HG03442 (cell line): ENCODE data around the gene CNR1.
A peak's percentile ranks its signal among the peaks of the same experiment; 100 is the strongest.

ENCODE experiments used
- ATAC-seq: cut with Tn5 transposase; IDR thresholded peaks from one replicate; pipeline ENCODE4 v1.9.1; 2021; ENCODE audit warnings: mild to moderate bottlenecking, moderate library complexity; ENCODE audit not compliant: unreplicated experiment

The CNR1 gene

DNA sequence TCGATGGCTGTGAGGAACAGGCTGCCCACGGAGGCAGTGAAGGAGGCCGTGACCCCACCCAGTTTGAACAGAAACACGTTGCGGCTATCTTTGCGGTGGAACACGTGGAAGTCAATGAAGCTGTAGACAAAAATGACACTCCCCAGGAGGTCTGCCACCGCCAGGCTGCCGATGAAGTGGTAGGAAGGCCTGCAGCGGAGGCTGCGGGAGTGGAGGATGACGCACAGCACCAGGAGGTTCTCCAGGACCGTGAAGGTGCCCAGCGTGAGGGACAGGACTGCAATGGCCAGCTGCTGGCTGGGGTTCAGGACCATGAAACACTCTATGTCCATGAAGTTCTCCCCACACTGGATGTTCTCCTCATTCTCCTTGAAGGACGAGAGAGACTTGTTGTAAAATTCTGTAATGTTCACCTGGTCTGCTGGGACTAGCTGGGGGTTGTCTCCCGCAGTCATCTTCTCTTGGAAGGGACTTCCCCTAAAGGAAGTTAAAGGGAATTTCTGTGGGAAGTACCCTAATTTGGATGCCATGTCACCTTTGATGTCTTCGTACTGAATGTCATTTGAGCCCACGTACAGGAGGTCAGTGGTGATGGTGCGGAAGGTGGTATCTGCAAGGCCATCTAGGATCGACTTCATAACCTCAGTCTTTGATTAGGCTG, 21.4 kb downstream of the CNR1 start:
- no peak for ATAC-seq

- no peak for ATAC-seq
Measured at GRCh38 chr6:88143421-88144157, 22.6 kb downstream of the CNR1 start.

GRCh38 chr6:88142297-88142668, 23.9 kb downstream of the CNR1 start:
- ATAC-seq: no peak

DNA sequence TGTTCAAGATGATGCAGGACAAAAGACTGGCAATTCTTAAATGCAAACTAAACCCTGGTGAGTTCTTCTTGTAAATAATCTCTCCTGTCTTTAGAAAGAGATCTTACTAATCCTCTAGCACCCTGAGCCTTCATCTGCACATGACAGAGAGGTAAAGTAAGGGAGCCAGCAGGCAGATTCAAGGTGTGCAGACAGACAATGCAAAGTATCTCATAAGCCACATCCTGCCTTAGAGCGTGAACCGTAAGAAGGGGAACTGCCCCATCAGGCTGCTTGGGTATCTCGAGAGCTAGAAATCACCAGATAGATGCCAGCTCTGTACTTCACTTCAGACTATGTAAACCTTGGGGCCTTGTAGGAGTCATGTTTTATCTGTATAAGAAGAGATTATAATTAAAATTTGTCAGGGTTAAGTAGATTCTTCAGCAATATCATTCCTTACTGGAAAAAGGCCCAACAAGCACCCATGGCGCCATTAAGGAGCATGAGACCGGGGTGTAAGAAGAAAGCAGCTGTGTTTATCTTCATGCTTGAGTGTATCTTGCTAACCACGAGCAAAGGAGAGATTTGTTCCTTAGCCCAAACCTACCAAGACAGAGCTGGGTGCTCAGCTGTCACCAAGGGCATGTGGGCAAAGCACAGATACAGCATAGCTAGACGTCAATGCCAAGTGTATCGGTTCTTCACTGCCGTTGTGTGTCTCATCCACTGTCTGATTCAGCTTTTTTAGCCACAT, 24.4 kb downstream of the CNR1 start:
- ATAC-seq: peak; percentile 90

DNA sequence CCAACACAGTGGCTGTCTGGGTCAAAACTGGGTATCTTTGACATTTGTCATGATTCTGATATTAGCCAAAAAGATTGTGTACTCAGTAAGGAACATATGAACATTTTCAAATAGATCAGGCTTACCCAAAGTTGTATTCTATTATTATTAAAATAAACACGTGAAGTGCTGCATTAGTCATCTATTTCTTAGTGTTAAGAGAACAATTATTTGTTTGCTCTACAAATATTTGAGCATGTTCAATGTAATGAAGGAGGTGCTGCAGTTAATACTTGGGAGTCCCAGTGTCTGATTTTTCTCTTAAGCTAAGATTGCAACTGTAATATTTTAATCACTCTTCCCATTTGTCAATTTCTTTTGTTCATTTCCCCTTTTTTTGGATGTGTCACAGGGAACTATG, 28.2 kb downstream of the CNR1 start:
- no peak for ATAC-seq

DNA sequence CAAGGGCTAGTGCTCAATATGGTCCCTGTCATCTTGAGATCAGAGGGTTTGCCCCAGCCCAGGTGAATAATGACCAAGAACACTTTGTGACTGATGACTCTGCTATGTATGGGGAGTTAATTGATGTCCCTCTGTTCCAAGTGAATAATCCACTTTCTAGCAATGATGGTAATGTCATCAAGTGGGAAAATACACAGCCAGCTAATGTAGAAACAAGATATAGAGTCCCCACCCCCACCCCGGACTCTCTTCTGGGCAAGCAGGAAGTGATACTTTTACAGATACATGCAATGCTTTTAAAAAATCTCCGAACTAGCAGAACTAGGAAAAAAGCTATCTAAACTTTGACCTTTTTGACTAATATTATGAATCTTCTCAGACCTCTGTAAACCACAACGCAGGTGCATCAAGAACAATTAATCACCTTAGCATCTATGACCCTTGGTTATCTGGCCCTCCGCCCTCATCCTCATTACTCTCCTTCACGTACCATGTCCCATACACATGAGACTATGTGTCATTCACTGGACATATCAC, 30.5 kb downstream of the CNR1 start:
- peak; percentile 78 for ATAC-seq

- no peak for ATAC-seq
Measured at GRCh38 chr6:88134575-88134974, 31.6 kb downstream of the CNR1 start.

GRCh38 chr6:88133718-88134117, 32.4 kb downstream of the CNR1 start:
- ATAC-seq: no peak

DNA sequence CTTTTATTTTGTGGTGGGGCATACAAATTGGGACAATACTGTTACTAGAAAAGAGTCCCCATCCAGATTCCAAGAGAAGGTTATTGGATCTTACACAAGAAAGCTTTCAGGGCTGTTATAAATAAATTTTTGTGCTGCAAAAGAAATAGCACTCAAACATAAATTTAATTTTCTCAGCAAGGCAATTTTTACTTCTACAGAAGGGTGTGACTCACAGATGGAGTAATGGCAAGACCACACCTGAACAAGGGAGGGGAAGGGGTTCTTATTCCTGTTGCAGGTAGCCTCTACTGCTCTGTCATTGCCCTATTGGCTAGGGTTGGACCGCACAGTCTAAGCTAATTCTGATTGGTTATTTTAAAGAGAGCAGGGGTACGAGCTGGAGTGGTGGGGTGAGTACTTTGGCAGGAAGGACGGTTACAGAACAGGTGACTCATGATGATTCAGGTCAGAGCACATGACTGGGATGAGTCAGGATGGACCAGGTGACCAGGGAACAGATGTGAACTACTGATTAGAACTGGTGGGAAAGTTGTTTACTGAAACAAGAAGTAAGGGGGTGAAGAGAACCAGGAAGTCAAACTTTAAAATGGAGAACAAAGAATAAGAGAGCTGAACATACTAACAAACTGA, 41.1 kb downstream of the CNR1 start:
- ATAC-seq: no peak

- ATAC-seq: no peak
Measured at GRCh38 chr6:88120635-88121034, 45.5 kb downstream of the CNR1 start.

DNA sequence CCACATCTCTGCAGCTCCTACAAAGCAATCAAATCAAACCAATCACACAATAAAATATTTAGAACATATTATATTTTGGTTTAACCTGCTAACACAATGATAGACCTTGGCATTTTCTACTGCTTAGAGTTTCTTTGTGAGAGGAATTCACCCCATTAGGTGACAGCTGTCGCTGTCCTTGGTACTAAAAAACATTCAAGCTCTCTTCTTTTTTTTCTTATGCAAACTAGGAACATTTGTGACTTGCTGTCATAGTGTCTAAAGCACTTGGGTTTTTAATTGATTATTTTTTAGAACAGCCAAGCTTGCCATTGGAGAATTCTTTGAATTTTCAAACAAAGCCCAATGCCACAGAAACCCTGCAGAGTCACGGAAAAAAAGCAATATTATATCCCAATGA, 46.4 kb downstream of the CNR1 start:
- no peak for ATAC-seq

DNA sequence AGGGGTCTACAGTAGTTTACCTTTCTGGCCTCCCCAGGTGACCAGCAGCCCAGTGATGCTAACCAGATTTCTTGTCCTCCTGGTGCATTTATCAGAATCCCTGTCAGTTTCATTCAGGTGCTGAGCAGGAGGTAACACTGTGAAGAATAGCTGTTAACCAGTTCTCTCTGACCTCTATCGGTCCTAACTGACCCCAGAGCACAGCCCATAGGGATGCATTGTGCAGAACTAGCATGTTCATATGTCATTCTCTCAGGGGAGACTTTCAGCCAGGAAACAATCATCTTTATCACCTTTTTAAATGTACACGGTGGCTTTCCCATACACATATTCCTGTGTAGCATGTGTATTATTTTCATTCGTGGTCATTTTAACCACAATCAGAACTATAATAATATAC, 49.9 kb downstream of the CNR1 start:
- no peak for ATAC-seq

GRCh38 chr6:88115307-88115706, 50.8 kb downstream of the CNR1 start:
- no peak for ATAC-seq

- ATAC-seq: no peak
Measured at GRCh38 chr6:88114838-88115237, 51.3 kb downstream of the CNR1 start.

DNA sequence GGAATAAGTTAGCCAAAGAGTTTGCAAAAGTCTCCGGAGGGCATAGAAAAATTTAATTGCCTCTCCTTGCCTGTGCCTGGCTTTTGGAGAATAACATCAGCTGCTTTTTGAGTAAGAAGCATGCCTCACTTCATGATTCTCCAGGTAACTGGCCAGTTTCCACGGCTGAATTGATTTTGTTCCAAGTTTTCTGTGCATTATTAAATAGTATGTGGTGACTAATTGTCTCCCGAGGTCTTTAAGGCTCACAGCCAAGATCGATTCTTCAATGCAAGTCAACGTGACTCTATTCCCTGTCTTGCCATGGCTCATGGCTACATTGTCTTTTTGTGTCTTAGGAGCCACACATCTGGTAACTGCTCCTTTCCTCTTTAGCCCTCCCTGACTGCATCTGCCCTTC, 54.2 kb downstream of the CNR1 start:
- no peak for ATAC-seq

DNA sequence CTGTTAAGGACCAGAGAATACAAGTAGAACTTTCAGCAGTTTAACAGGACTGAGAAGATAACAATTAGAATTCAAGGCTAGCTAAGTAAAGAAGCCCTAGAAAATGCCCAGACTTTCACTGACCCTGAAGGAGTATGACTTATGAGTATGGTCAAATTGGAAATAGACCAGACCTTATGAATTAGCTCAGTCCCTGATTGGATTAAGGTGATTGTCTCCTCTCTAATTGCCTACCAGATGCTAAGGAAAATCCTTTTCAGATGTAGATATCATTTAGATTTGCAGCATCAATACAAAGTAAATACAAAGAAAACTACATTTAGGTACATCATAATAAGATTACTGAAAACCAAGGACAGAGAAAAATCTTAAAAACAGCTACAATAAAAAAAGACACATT, 58.9 kb downstream of the CNR1 start:
- ATAC-seq: no peak

DNA sequence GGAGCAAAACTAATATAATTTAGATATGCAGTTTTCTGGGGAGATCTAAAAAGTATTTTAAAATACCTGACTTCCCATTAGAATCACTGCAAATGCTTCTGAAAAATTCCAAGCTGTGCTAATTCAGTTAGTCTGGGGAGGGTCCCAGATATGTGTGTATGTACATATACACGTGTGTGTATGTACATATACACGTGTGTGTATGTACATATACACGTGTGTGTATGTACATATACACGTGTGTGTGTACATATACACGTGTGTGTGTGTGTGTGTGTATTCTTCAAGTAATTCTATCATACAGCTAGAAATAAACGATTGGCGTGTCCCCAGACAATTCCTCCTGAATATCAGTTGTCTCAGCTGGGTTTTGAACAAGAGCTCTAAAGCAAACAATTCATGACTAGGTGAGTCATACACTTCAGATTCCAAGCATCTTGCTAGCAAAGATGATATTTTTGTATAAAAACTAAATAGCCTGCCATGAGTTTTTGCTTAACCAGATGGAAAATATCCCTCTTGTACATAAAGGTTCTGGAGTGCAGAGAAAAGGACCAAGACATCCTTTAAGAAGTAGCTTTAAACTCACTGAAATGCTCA, 60.3 kb downstream of the CNR1 start:
- no peak for ATAC-seq
